Common myeloid progenitor, CD34-positive (primary cell): ENCODE data around the gene RALGDS.

ENCODE experiments used
- CTCF ChIA-PET: fragments of 350-600 bp; sonication (Branson Sonifier 250); formaldehyde crosslinking; loops from one replicate; lab custom pipeline; 2021; ENCODE audit warnings: antibody characterized with exemption; lab: Charles Lee
- POLR2A ChIA-PET: fragments of 350-600 bp; sonication (Branson Sonifier 250); formaldehyde crosslinking; loops from one replicate; lab custom pipeline; 2021; ENCODE audit warnings: antibody characterized with exemption; lab: Charles Lee
- DNase-seq, 3 donors: peaks; one replicate each; pipeline versions ENCODE4 v3.0.0 to v3.0.0-alpha.2; 2013
- H3K27ac ChIP-seq, 2 experiments: 1 replicate in 1 of 2; 2 replicates in 1 of 2; pipeline ENCODE4 v1.7.0; 2013; ENCODE audit warnings: inconsistent platforms in 2 of 2, low read length in 2 of 2, mild to moderate bottlenecking in 2 of 2, low read depth in 1 of 2, moderate library complexity in 1 of 2; ENCODE audit not compliant: severe bottlenecking in 2 of 2, insufficient read depth in 1 of 2, poor library complexity in 1 of 2
- H3K27me3 ChIP-seq, 5 experiments: replicated peaks in 2 of 5; 1 replicate in 3 of 5; 2 replicates in 2 of 5; pipeline versions ENCODE4 v1.6.1 to v1.7.0; 2013; ENCODE audit warnings: low read length in 4 of 5, mild to moderate bottlenecking in 2 of 5, moderate library complexity in 2 of 5, inconsistent platforms in 1 of 5; ENCODE audit not compliant: insufficient read depth in 5 of 5, control insufficient read depth in 4 of 5
- H3K36me3 ChIP-seq, 4 experiments: 1 replicate in 2 of 4; 2 replicates in 2 of 4; pipeline versions ENCODE4 v1.6.1 to v1.7.0; 2013; ENCODE audit warnings: low read length in 3 of 4, control low read depth in 1 of 4, mild to moderate bottlenecking in 1 of 4; ENCODE audit not compliant: control insufficient read depth in 4 of 4, insufficient read depth in 4 of 4
- H3K4me1 ChIP-seq, 4 experiments: 1 replicate in 3 of 4; 2 replicates in 1 of 4; pipeline versions ENCODE4 v1.6.1 to v1.7.1; 2013; ENCODE audit warnings: low read length in 3 of 4, mild to moderate bottlenecking in 3 of 4, control low read depth in 1 of 4, inconsistent platforms in 1 of 4, moderate library complexity in 1 of 4; ENCODE audit not compliant: control insufficient read depth in 4 of 4, insufficient read depth in 4 of 4; ENCODE audit errors: control extremely low read depth in 1 of 4
- H3K4me3 ChIP-seq, 7 experiments: 1 replicate in 4 of 7; 2 replicates in 3 of 7; pipeline versions ENCODE4 v1.5.1 to v1.7.0; 2013; ENCODE audit warnings: mild to moderate bottlenecking in 7 of 7, low read length in 6 of 7, moderate library complexity in 6 of 7, inconsistent platforms in 2 of 7, low read depth in 2 of 7, control low read depth in 1 of 7; ENCODE audit not compliant: insufficient read depth in 4 of 7, control insufficient read depth in 1 of 7; ENCODE audit errors: extremely low read depth in 1 of 7
- H3K9me3 ChIP-seq, 5 experiments: 1 replicate in 4 of 5; 2 replicates in 1 of 5; pipeline versions ENCODE4 v1.6.1 to v1.7.1; 2013; ENCODE audit warnings: low read length in 4 of 5, mild to moderate bottlenecking in 2 of 5, inconsistent platforms in 1 of 5, low read depth in 1 of 5, moderate library complexity in 1 of 5; ENCODE audit not compliant: control insufficient read depth in 4 of 5, insufficient read depth in 2 of 5; ENCODE audit errors: control extremely low read depth in 1 of 5
- WGBS: methylation state at CpG from one replicate; pipeline ENCODE4 v1.1.5; 2013; ENCODE audit not compliant: insufficient coverage; 5-methylcytosine and 5-hydroxymethylcytosine counted together

RALGDS gene

DNA sequence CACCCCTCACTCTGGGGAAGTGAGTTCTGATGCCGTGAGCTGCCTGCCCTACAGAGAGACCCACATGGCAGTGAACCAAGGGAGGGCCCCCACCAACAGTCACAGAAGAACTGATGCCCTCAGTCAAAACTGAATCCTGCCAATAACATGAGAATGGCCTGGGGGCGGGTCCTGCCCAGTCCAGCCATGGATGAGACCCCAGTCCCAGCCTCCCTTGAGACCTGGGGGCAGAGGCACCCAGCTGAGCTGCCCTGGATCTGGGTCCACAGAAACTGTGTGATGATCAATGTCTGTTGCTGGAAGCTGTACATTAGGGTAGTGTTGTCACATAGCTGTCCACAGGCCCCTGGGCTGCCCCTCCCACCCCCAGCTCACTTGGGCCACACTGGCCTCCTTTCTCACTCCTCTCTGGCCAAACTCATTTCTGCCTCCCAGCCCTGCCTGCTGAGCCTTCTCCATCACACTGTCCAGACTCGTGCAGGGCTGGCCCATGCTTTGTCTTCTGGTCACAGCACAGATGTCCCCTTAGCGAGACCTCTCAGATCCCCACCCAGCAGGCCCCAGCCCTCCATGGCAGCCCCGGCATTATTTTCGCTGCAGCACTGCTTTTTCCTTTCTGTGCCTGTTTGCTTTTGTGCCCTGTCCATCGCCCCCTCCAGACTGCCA is 25.8 kb upstream of the RALGDS start:
- CTCF ChIA-PET: interaction anchor here (0.6 to 10.9 kb wide), 20 partner anchors 11 to 166 kb away, joined by 3 to 445 read pairs (median 8); partner anchors contain the start of gene GBGT1
- Histone ChIP-seq H3K27me3 (no peaks in the 10 kb centered on the region), H3K36me3 (peaks cover 0 to 15% (median 3%) of the 10 kb centered on the region in 4 experiments), H3K27ac (peak overlapping the region in 1 of 2 experiments; percentile 87), H3K9me3 (no peaks in the 10 kb centered on the region), H3K4me1 (peaks cover 3 to 66% (median 61%) of the 10 kb centered on the region in 4 experiments), H3K4me3 (peak overlapping the region in 4 of 7 experiments; percentile 85 to 95 (median 89))
- 71% methylated on average over 6 of the region's 7 CpGs for WGBS
- POLR2A ChIA-PET: interaction anchor here (1.5 to 9.9 kb wide), 4 partner anchors 13 to 45 kb away, joined by 4 to 111 read pairs (median 12); partner anchors contain the start of gene RALGDS
- DNase-seq: no peak

GRCh38 chr9:133144904-133145851 is 24.1 kb upstream of the RALGDS start:
- no peaks in the 10 kb centered on the region for H3K9me3 ChIP-seq
- ChIA-PET POLR2A (interaction anchor here (0.7 to 9.9 kb wide), 11 partner anchors 10 to 115 kb away, joined by 3 to 111 read pairs (median 6); partner anchors contain the start of genes GBGT1, GTF3C5 and RALGDS), CTCF (interaction anchor here (0.9 to 10.9 kb wide), 19 partner anchors 9 to 165 kb away, joined by 3 to 445 read pairs (median 4); partner anchors contain the start of gene RALGDS)
- peak overlapping the region in 3 of 7 experiments; percentile 30 to 57 (median 51) for H3K4me3 ChIP-seq
- 80% methylated on average over 15 of the region's 19 CpGs for WGBS
- DNase-seq: no peak
- H3K27me3 ChIP-seq: no peaks in the 10 kb centered on the region
- peaks cover 3 to 82% (median 78%) of the 10 kb centered on the region in 4 experiments for H3K4me1 ChIP-seq
- H3K27ac ChIP-seq: peak overlapping the region in 1 of 2 experiments; percentile 64
- H3K36me3 ChIP-seq: peaks cover 0 to 15% (median 5%) of the 10 kb centered on the region in 4 experiments

DNA sequence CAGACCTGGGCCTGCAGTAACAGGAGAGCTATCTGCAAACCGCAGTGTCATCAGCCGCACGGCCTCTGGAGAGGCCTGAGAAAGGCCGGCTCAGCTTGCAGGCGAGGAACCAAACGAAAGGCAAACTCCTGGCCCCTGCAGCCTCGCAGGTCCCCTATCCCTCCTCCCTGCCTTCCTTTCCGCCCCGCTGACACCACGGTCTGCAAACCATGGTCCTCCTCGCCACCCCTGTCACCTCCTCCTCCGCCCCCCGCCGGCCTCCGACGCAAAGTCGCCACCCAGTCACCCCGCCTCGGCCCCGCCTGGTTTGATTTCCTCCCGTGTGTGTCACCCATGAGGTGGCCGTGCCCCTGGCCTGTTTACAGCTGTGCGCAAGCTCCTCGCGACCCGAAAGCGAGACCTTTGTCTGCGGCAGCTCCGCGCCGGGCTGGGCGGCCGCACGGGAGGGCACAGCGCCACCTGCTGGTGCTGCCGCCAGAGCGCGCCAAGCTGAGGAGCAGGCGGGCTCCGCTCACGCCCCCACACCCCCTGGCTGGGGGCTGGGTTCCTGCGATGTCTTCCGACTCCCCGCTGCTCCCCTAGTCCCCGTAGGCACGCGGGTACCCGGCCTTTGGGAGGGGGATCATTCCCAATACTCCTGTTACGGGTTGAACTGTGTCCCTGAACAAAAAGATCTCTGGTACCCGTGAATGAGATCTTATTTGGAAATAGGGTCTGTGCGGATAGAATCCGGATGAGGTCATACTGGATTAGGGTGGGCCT is 23.3 kb upstream of the RALGDS start:
- CTCF ChIA-PET: interaction anchor here (0.5 to 10.9 kb wide), 24 partner anchors 9 to 211 kb away, joined by 3 to 445 read pairs (median 4); partner anchors contain the start of gene RALGDS
- DNase-seq: peak; percentile 90 to 94 (median 92)
- POLR2A ChIA-PET: interaction anchor here (0.7 to 9.9 kb wide), 12 partner anchors 10 to 142 kb away, joined by 3 to 111 read pairs (median 6); partner anchors contain the start of genes GBGT1, GTF3C5 and RALGDS
- H3K4me3 ChIP-seq: peak overlapping the region in 4 of 7 experiments; percentile 21 to 61 (median 58)
- peaks cover 3 to 78% (median 75%) of the 10 kb centered on the region in 4 experiments for H3K4me1 ChIP-seq
- no peaks in the 10 kb centered on the region for H3K27me3 ChIP-seq
- H3K36me3 ChIP-seq: peaks cover 0 to 15% (median 5%) of the 10 kb centered on the region in 4 experiments
- H3K9me3 ChIP-seq: no peaks in the 10 kb centered on the region
- WGBS: 13% methylated on average over 46 of the region's 52 CpGs
- H3K27ac ChIP-seq: peak overlapping the region in 1 of 2 experiments; percentile 64

GRCh38 chr9:133143639-133144141 is 22.6 kb upstream of the RALGDS start:
- H3K4me3 ChIP-seq: peak overlapping the region in 4 of 7 experiments; percentile 21 to 61 (median 58)
- CTCF ChIA-PET: interaction anchor here (0.5 to 10.9 kb wide), 26 partner anchors 8 to 212 kb away, joined by 3 to 445 read pairs (median 4); partner anchors contain the start of gene RALGDS
- 82% methylated on average over 6 of the region's 13 CpGs for WGBS
- peaks cover 0 to 15% (median 7%) of the 10 kb centered on the region in 4 experiments for H3K36me3 ChIP-seq
- H3K4me1 ChIP-seq: peaks cover 3 to 82% (median 78%) of the 10 kb centered on the region in 4 experiments
- DNase-seq: no peak
- H3K9me3 ChIP-seq: no peaks in the 10 kb centered on the region
- H3K27me3 ChIP-seq: no peaks in the 10 kb centered on the region
- H3K27ac ChIP-seq: peak overlapping the region in 1 of 2 experiments; percentile 64
- POLR2A ChIA-PET: interaction anchor here (0.7 to 9.9 kb wide), 11 partner anchors 10 to 141 kb away, joined by 3 to 111 read pairs (median 6); partner anchors contain the start of genes GBGT1 and RALGDS

DNA sequence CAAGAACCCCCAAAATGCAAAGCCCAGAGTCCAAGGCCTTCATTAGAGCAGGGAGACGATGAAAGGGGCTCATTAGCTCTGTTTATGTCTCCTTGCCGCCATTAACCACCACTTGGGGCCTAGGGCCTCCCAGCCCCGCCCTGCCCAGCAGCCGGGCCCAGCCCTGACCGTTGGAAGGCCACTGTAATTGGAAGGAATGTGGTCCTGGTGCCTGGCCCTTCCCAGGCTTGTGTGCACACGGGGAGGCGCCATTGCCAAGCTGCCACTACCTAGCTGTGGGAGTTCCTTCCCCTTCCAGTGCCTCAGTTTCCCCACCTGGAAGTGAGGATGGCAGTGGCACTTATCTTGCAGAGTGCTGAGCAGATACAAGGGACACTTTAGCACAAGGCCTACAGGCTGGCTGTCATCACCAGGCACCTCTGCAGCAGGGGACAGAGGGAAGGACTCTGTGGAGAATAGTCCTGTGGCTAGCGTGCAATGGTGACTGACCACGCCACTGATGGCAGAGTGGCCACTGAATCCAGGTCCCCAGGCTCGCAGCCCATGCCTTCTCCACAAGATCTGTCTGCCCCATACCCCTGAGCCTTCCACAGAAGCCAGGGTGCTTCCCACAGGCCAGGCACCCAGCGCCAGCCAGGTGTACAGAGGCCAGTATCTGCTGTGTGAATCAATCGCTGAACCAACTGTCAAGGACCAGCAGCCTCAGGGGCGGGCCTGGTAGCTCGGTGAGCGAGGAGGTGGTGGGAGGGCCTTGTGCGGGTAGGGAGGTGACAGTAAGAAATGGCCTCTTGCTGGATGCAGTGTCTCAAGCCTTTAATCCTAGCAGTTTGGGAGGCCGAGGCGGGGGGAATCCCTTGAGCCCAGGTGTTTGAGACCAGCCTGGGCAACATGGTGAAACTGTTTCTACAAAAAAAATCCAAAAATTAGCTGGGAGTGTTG is 21.9 kb upstream of the RALGDS start:
- H3K4me3 ChIP-seq: peak overlapping the region in 1 of 7 experiments; percentile 15
- H3K36me3 ChIP-seq: peaks cover 0 to 15% (median 7%) of the 10 kb centered on the region in 4 experiments
- peak overlapping the region; percentile 83 to 86 for H3K27ac ChIP-seq
- DNase-seq: no peak
- peaks cover 3 to 81% (median 77%) of the 10 kb centered on the region in 4 experiments for H3K4me1 ChIP-seq
- H3K9me3 ChIP-seq: no peaks in the 10 kb centered on the region
- H3K27me3 ChIP-seq: no peaks in the 10 kb centered on the region
- 84% methylated on average over 17 of the region's 18 CpGs for WGBS
- ChIA-PET POLR2A (interaction anchor here (0.7 to 9.9 kb wide), 6 partner anchors 9 to 140 kb away, joined by 3 to 111 read pairs (median 12); partner anchors contain the start of gene RALGDS), CTCF (interaction anchor here (1.1 to 10.9 kb wide), 13 partner anchors 7 to 121 kb away, joined by 3 to 445 read pairs (median 5); no protein-coding TSS in a partner anchor)
